Upper lobe of left lung (tissue), 6 donors: ENCODE results near the gene BMP7. TPM values are rescaled to one million over a fixed set of nuclear protein-coding genes. Genes with fewer than 3 reads are reported as not detected.
A peak's percentile ranks its signal among the peaks of the same experiment; 100 is the strongest.

Source experiments
- ATAC-seq, 2 donors: fragments of 200-7000 bp; cut with Tn5 transposase; one replicate each; pipeline ENCODE4 v1.9.1; 2022; ENCODE audit warnings: mild to moderate bottlenecking in 2 of 2, moderate library complexity in 2 of 2; ENCODE audit not compliant: low FRiP score in 2 of 2
- DNase-seq, 2 donors: peaks; one replicate each; pipeline ENCODE4 v3.0.0-alpha.2; 2019 to 2020
- H3K27ac ChIP-seq, 4 donors: fragments of 200-600 bp; sonication (generic); one replicate each; pipeline ENCODE4 v1.5.1; 2016 to 2019
- H3K27me3 ChIP-seq, 4 donors: fragments of 200-600 bp; sonication (generic); one replicate each; pipeline ENCODE4 v1.5.1; 2017 to 2019
- H3K36me3 ChIP-seq, 4 donors: fragments of 200-600 bp; sonication (generic); one replicate each; pipeline ENCODE4 v1.5.1; 2016 to 2019
- H3K4me1 ChIP-seq, 4 donors: fragments of 200-600 bp; sonication (generic); one replicate each; pipeline ENCODE4 v1.5.1; 2018 to 2019
- H3K4me3 ChIP-seq, 4 donors: fragments of 200-600 bp; sonication (generic); one replicate each; pipeline ENCODE4 v1.5.1; 2017 to 2019; ENCODE audit warnings: mild to moderate bottlenecking in 2 of 4, moderate library complexity in 1 of 4
- H3K9me3 ChIP-seq, 4 donors: fragments of 200-600 bp; sonication (generic); one replicate each; pipeline ENCODE4 v1.5.1; 2018 to 2019
- CTCF ChIP-seq, 6 experiments: fragments of 450-650 bp in 4 of 6; fragments of 200-600 bp in 2 of 6; sonication (generic) in 2 of 6; IDR thresholded peaks; one replicate each; pipeline ENCODE4 v1.5.1; 2016 to 2019; ENCODE audit warnings: antibody characterized with exemption in 6 of 6
- EP300 ChIP-seq, 4 donors: sonication (generic); formaldehyde crosslinking; IDR thresholded peaks; one replicate each; pipeline ENCODE4 v1.5.1; 2017; ENCODE audit warnings: antibody characterized with exemption in 4 of 4, control low read depth in 2 of 4
- POLR2A ChIP-seq, 4 donors: fragments of 450-650 bp; IDR thresholded peaks; one replicate each; pipeline ENCODE4 v1.5.1; 2016 to 2017; ENCODE audit warnings: antibody characterized with exemption in 4 of 4, mild to moderate bottlenecking in 2 of 4
- POLR2AphosphoS5 ChIP-seq, 2 donors: sonication (generic); formaldehyde crosslinking; IDR thresholded peaks; one replicate each; pipeline ENCODE4 v1.5.1; 2017; ENCODE audit warnings: antibody characterized with exemption in 2 of 2
- WGBS, 2 donors: methylation state at CpG; one replicate each; pipeline ENCODE4 v1.1.5; 2017 to 2018; 5-methylcytosine and 5-hydroxymethylcytosine counted together
- total RNA-seq, 6 donors: library from RNA; depleted of rRNA in 4 of 6; stranded (reverse); fragments of >200 nt in 4 of 6; gene quantifications; one replicate each; pipeline versions ENCODE4 v1.1.0 to v1.2.1, GENCODE V29; 2016 to 2021
- donor health status: DM: no; HTN: no; CAD: no; lungs with moderate emphysema.
- donor health status: DM: no; HTN: yes; CAD: no; lungs with severe emphysema.

Gene BMP7
- total RNA-seq, 6 donors from 2014 or later = 0.30 to 4.0 (median 2.6) TPM; not detected in 1

- ATAC-seq = peak in 1 of 2 donors; percentile 67
- H3K27me3 ChIP-seq = no peaks in the 10 kb centered on the region
- no peaks in the 10 kb centered on the region for H3K9me3 ChIP-seq
Observed at GRCh38 chr20:57288651-57289277, 22.3 kb upstream of the BMP7 start.

GRCh38 chr20:57287901-57288300 is 21.5 kb upstream of the BMP7 start:
- H3K27me3 ChIP-seq = no peaks in the 10 kb centered on the region
- H3K4me1 ChIP-seq = peaks cover 0 to 6% (median 0%) of the 10 kb centered on the region in 4 donors
- H3K4me3 ChIP-seq = no peak overlapping the region
- no peaks in the 10 kb centered on the region for H3K36me3 ChIP-seq
- no peak overlapping the region for H3K27ac ChIP-seq
- no peak for DNase-seq
- no peak for TF ChIP-seq EP300 (IDR thresholded peaks at IDR 0.05)
- TF ChIP-seq CTCF (IDR thresholded peaks at IDR 0.05) = no peak
- no peak for TF ChIP-seq POLR2AphosphoS5 (IDR thresholded peaks at IDR 0.05)
- TF ChIP-seq POLR2A (IDR thresholded peaks at IDR 0.05) = no peak
- 52 to 67% methylated on average over 6 of the region's 6 CpGs for WGBS, 2 donors
- peak in 1 of 2 donors; percentile 20 for ATAC-seq
- no peaks in the 10 kb centered on the region for H3K9me3 ChIP-seq

More at GRCh38 chr20:57288651-57289277, 22.3 kb upstream of the BMP7 start:
- TF ChIP-seq POLR2AphosphoS5 (IDR thresholded peaks at IDR 0.05) = no peak
- H3K4me1 ChIP-seq = peaks cover 0 to 6% (median 0%) of the 10 kb centered on the region in 4 donors
- H3K27ac ChIP-seq = no peak overlapping the region
- DNase-seq = no peak
- H3K4me3 ChIP-seq = no peak overlapping the region
- no peaks in the 10 kb centered on the region for H3K36me3 ChIP-seq
- 43 to 50% methylated on average over 16 of the region's 16 CpGs for WGBS, 2 donors

GRCh38 chr20:57287007-57287880 is 20.8 kb upstream of the BMP7 start:
- no peak overlapping the region for H3K4me3 ChIP-seq
- TF ChIP-seq CTCF (IDR thresholded peaks at IDR 0.05) (no peak), EP300 (IDR thresholded peaks at IDR 0.05) (no peak), POLR2A (IDR thresholded peaks at IDR 0.05) (no peak), POLR2AphosphoS5 (IDR thresholded peaks at IDR 0.05) (no peak)
- WGBS, 2 donors = 39 to 45% methylated on average over 13 to 14 of the region's 14 CpGs
- no peak for DNase-seq
- H3K36me3 ChIP-seq = no peaks in the 10 kb centered on the region
- H3K4me1 ChIP-seq = peaks cover 0 to 6% (median 0%) of the 10 kb centered on the region in 4 donors
- H3K27ac ChIP-seq = no peak overlapping the region
- no peaks in the 10 kb centered on the region for H3K9me3 ChIP-seq
- peak in 1 of 2 donors; percentile 28 for ATAC-seq
- no peaks in the 10 kb centered on the region for H3K27me3 ChIP-seq

GRCh38 chr20:57283860-57284259 is 17.4 kb upstream of the BMP7 start:
- WGBS, 2 donors = 81 to 84% methylated on average over 7 of the region's 7 CpGs
- no peak overlapping the region for H3K4me3 ChIP-seq
- TF ChIP-seq POLR2AphosphoS5 (IDR thresholded peaks at IDR 0.05) = no peak
- TF ChIP-seq CTCF (IDR thresholded peaks at IDR 0.05) = no peak
- TF ChIP-seq POLR2A (IDR thresholded peaks at IDR 0.05) = no peak
- TF ChIP-seq EP300 (IDR thresholded peaks at IDR 0.05) = no peak
- no peaks in the 10 kb centered on the region for H3K27me3 ChIP-seq
- H3K4me1 ChIP-seq = peaks cover 0 to 6% (median 0%) of the 10 kb centered on the region in 4 donors
- no peaks in the 10 kb centered on the region for H3K36me3 ChIP-seq
- DNase-seq (no peak), ATAC-seq (no peak)
- no peaks in the 10 kb centered on the region for H3K9me3 ChIP-seq
- no peak overlapping the region for H3K27ac ChIP-seq

GRCh38 chr20:57282670-57283361 is 16.4 kb upstream of the BMP7 start:
- H3K36me3 ChIP-seq = no peaks in the 10 kb centered on the region
- DNase-seq (no peak), ATAC-seq (peak in 1 of 2 donors; percentile 37)
- H3K27ac ChIP-seq = no peak overlapping the region
- H3K9me3 ChIP-seq = no peaks in the 10 kb centered on the region
- peaks cover 0 to 5% (median 0%) of the 10 kb centered on the region in 4 donors for H3K4me1 ChIP-seq
- TF ChIP-seq CTCF (IDR thresholded peaks at IDR 0.05) (no peak), POLR2A (IDR thresholded peaks at IDR 0.05) (no peak), POLR2AphosphoS5 (IDR thresholded peaks at IDR 0.05) (no peak), EP300 (IDR thresholded peaks at IDR 0.05) (no peak)
- no peaks in the 10 kb centered on the region for H3K27me3 ChIP-seq
- 49 to 55% methylated on average over 17 to 18 of the region's 18 CpGs for WGBS, 2 donors
- no peak overlapping the region for H3K4me3 ChIP-seq
